Astrocyte (in vitro differentiated cells and primary cell): ENCODE results near the gene GRIN2D. TPM values are rescaled to one million over a fixed set of nuclear protein-coding genes. Genes with fewer than 3 reads are reported as not detected.

Experiments
- DNase-seq: peaks from one replicate; pipeline ENCODE4 v3.0.0-alpha.2; 2010; ENCODE audit warnings: low read depth
- FAIRE-seq: peaks from 2 replicates; lab custom pipeline; 2011; peaks lifted over from hg19 to GRCh38; lab: Jason Lieb, UNC
- H2AFZ ChIP-seq: 2 replicates; pipeline ENCODE4 v1.6.0; 2012; ENCODE audit warnings: low read depth, low read length, inconsistent platforms
- H3K27ac ChIP-seq: 2 replicates; pipeline ENCODE4 v1.5.1; 2011; ENCODE audit warnings: low read depth, low read length, inconsistent platforms
- H3K27me3 ChIP-seq: 2 replicates; pipeline ENCODE4 v1.6.0; 2011; ENCODE audit warnings: low read length, inconsistent platforms; ENCODE audit not compliant: insufficient read depth
- H3K36me3 ChIP-seq: 2 replicates; pipeline ENCODE4 v1.5.1; 2011; ENCODE audit warnings: low read length, inconsistent platforms; ENCODE audit not compliant: insufficient read depth
- H3K4me1 ChIP-seq: 2 replicates; pipeline ENCODE4 v1.5.1; 2011; ENCODE audit warnings: low read length, inconsistent platforms; ENCODE audit not compliant: insufficient read depth
- H3K4me2 ChIP-seq: 2 replicates; pipeline ENCODE4 v1.6.0; 2012; ENCODE audit warnings: low read length, inconsistent platforms
- H3K4me3 ChIP-seq: 2 replicates; pipeline ENCODE4 v1.5.1; 2011; ENCODE audit warnings: low read depth, mild to moderate bottlenecking, low read length, inconsistent platforms; ENCODE audit not compliant: insufficient read depth
- H3K79me2 ChIP-seq: 2 replicates; pipeline ENCODE4 v1.6.0; 2012; ENCODE audit warnings: mild to moderate bottlenecking, low read length, inconsistent platforms; ENCODE audit not compliant: insufficient read depth
- H3K9ac ChIP-seq: 2 replicates; pipeline ENCODE4 v1.6.0; 2012; ENCODE audit warnings: mild to moderate bottlenecking, low read length, inconsistent platforms
- H3K9me3 ChIP-seq: 2 replicates; pipeline ENCODE4 v1.5.1; 2012; ENCODE audit warnings: low read depth, mild to moderate bottlenecking, low read length, inconsistent platforms; ENCODE audit not compliant: insufficient read depth
- H4K20me1 ChIP-seq: 2 replicates; pipeline ENCODE4 v1.6.0; 2012; ENCODE audit warnings: low read length, inconsistent platforms; ENCODE audit not compliant: insufficient read depth
- H3K27ac Mint-ChIP-seq: one replicate; pipeline ENCODE4 v1.8.0; 2021; ENCODE audit warnings: mild to moderate bottlenecking, mixed read lengths; ENCODE audit not compliant: unreplicated experiment
- H3K27me3 Mint-ChIP-seq: one replicate; pipeline ENCODE4 v1.8.0; 2021; ENCODE audit warnings: low read depth, mixed read lengths; ENCODE audit not compliant: unreplicated experiment
- H3K36me3 Mint-ChIP-seq: one replicate; pipeline ENCODE4 v1.8.0; 2021; ENCODE audit warnings: low read depth, mixed read lengths; ENCODE audit not compliant: unreplicated experiment
- H3K4me1 Mint-ChIP-seq: one replicate; pipeline ENCODE4 v1.8.0; 2021; ENCODE audit warnings: low read depth, mixed read lengths; ENCODE audit not compliant: unreplicated experiment
- H3K4me3 Mint-ChIP-seq: one replicate; pipeline ENCODE4 v1.8.0; 2021; ENCODE audit warnings: mild to moderate bottlenecking, moderate library complexity, mixed read lengths; ENCODE audit not compliant: unreplicated experiment
- H3K9me3 Mint-ChIP-seq: one replicate; pipeline ENCODE4 v1.8.0; 2021; ENCODE audit warnings: mild to moderate bottlenecking, mixed read lengths; ENCODE audit not compliant: unreplicated experiment
- EZH2 ChIP-seq: IDR thresholded peaks from 2 replicates; pipeline ENCODE4 v1.6.1; 2012; ENCODE audit warnings: mild to moderate bottlenecking, low read length, inconsistent platforms; ENCODE audit not compliant: insufficient read depth
- total RNA-seq: library from RNA; stranded (reverse); gene quantifications from 2 replicates; pipeline ENCODE4 v1.2.1, GENCODE V29; 2021
- TF ChIP-seq, protein P1 (sequence below): IDR thresholded peaks from 2 replicates; pipeline ENCODE4 v1.5.1; 2011; ENCODE audit warnings: low read depth, mild to moderate bottlenecking, inconsistent platforms, low read length, moderate library complexity; ENCODE audit not compliant: insufficient read depth

GRIN2D gene
- total RNA-seq, 1 donor from 2014 or later = 6.2 TPM

DNA sequence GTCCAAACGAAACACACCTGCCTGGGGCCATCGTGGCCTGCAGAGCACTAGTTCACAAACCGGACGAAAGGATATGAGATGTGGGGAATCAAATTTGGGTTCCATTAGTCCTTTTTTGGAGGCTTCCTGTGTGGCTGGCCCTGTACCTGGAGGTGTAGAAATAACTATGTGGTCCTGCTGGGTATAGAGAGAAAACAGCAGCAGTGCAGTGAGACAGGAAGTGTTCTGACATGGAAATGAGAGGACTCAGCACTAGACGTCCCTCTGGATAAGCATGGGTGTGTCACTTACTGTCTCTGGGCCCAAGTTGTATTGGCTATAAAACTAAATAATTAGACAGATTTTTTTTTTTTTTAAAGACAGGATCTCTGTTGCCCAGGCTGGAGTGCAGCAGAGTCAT, 14.4 kb upstream of the GRIN2D start:
- Histone ChIP-seq H3K36me3 (peaks cover 16% of the 10 kb centered on the region), H3K79me2 (no peaks in the 10 kb centered on the region), H3K27ac (no peak overlapping the region), H2AFZ (no peak overlapping the region), H3K4me2 (no peak overlapping the region), H3K27me3 (no peaks in the 10 kb centered on the region), H4K20me1 (peaks cover 16% of the 10 kb centered on the region), H3K9ac (no peak overlapping the region), H3K4me1 (no peaks in the 10 kb centered on the region), H3K9me3 (no peaks in the 10 kb centered on the region), H3K4me3 (no peak overlapping the region)
- Mint-ChIP-seq H3K4me1 (peaks cover under 1% of the 10 kb centered on the region), H3K27me3 (peaks cover 9% of the 10 kb centered on the region), H3K4me3 (no peak overlapping the region), H3K27ac (no peak overlapping the region), H3K9me3 (no peaks in the 10 kb centered on the region), H3K36me3 (peaks cover 14% of the 10 kb centered on the region)
- DNase-seq (no peak), FAIRE-seq (no peak)
- TF ChIP-seq EZH2 = no peak

DNA sequence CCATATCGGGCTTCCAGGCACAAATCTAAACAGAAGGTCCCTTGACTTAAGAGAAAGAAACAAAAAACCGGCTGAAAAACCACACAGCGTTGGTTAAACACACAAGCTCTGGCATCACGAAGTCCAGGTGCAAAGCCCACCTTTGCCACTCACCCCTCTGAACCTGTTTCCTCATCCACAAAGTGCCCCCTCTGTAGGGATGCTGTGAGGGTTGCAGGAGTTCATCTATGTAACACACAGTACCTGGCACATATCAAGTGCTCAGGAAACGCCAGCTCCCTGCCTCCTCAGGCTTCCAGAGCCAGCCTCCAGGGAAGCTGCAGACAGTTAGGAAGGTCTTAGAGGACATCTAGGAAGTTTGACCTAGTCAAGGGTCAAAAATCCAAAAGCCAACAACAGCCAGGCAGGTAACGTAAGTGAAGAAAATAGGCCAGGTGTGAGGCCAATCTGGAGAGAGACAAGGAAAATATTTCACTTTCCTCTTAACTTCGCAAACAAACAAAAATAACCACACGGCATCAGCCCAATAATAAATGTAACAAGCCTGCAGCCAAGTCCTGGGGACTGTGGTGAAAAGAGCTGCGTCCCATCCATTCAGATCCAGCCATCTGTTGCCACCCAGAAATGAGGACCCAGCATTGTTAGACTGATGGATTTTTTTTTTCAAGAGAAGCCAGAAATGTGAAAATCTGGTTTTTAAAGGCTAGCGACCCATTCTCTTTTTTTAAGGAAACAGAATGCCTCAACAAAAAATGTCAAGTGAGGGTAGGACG, 12.1 kb upstream of the GRIN2D start:
- Histone ChIP-seq H3K9ac (no peak overlapping the region), H3K4me3 (no peak overlapping the region), H3K36me3 (peaks cover 34% of the 10 kb centered on the region), H3K9me3 (no peaks in the 10 kb centered on the region), H3K4me1 (no peaks in the 10 kb centered on the region), H3K79me2 (peaks cover 9% of the 10 kb centered on the region), H2AFZ (no peak overlapping the region), H4K20me1 (peaks cover 35% of the 10 kb centered on the region), H3K4me2 (no peak overlapping the region), H3K27me3 (no peaks in the 10 kb centered on the region), H3K27ac (no peak overlapping the region)
- H3K9me3 Mint-ChIP-seq = no peaks in the 10 kb centered on the region
- peaks cover 17% of the 10 kb centered on the region for H3K36me3 Mint-ChIP-seq
- no peak for TF ChIP-seq EZH2
- TF ChIP-seq, protein P1, sequence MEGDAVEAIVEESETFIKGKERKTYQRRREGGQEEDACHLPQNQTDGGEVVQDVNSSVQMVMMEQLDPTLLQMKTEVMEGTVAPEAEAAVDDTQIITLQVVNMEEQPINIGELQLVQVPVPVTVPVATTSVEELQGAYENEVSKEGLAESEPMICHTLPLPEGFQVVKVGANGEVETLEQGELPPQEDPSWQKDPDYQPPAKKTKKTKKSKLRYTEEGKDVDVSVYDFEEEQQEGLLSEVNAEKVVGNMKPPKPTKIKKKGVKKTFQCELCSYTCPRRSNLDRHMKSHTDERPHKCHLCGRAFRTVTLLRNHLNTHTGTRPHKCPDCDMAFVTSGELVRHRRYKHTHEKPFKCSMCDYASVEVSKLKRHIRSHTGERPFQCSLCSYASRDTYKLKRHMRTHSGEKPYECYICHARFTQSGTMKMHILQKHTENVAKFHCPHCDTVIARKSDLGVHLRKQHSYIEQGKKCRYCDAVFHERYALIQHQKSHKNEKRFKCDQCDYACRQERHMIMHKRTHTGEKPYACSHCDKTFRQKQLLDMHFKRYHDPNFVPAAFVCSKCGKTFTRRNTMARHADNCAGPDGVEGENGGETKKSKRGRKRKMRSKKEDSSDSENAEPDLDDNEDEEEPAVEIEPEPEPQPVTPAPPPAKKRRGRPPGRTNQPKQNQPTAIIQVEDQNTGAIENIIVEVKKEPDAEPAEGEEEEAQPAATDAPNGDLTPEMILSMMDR = no peak
- DNase-seq (no peak), FAIRE-seq (no peak)
- no peak overlapping the region for H3K4me3 Mint-ChIP-seq
- H3K4me1 Mint-ChIP-seq = peaks cover 3% of the 10 kb centered on the region
- H3K27ac Mint-ChIP-seq = no peak overlapping the region
- no peaks in the 10 kb centered on the region for H3K27me3 Mint-ChIP-seq

DNA sequence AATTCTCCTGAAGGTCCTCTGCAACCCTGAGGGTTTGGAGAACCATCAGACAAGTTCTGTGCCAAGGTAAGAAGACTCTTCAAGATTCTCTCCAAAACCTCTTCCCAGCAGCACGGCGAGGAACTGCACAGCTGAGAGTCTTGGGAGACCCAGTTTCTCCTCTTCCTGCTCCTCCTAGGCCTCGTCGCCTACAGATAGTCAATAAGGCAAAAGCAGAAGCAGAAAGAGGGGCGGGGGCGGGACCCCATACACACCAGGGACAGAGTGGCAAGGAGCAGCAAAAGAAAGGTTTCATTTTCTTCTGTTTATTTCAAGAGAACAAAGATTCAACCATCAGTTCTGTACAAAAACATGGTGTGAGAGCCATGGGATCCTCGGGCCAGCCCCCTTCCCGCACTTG, 11.2 kb upstream of the GRIN2D start:
- Histone ChIP-seq H3K4me1 (no peaks in the 10 kb centered on the region), H3K9ac (no peak overlapping the region), H3K4me3 (no peak overlapping the region), H3K27me3 (no peaks in the 10 kb centered on the region), H3K27ac (no peak overlapping the region), H3K79me2 (peaks cover 14% of the 10 kb centered on the region), H3K9me3 (no peaks in the 10 kb centered on the region), H3K36me3 (peaks cover 37% of the 10 kb centered on the region), H4K20me1 (peaks cover 43% of the 10 kb centered on the region), H3K4me2 (no peak overlapping the region), H2AFZ (no peak overlapping the region)
- H3K4me3 Mint-ChIP-seq = no peak overlapping the region
- no peaks in the 10 kb centered on the region for H3K27me3 Mint-ChIP-seq
- peaks cover 3% of the 10 kb centered on the region for H3K4me1 Mint-ChIP-seq
- no peak overlapping the region for H3K27ac Mint-ChIP-seq
- peaks cover 18% of the 10 kb centered on the region for H3K36me3 Mint-ChIP-seq
- TF ChIP-seq, protein P1 = no peak
- TF ChIP-seq EZH2 = no peak
- no peak for FAIRE-seq
- no peak for DNase-seq
- H3K9me3 Mint-ChIP-seq = no peaks in the 10 kb centered on the region
